Subcutaneous adipose tissue (tissue), 4 donors: Measurements from ENCODE around the gene DDN. TPM values are rescaled to one million over a fixed set of nuclear protein-coding genes. Genes with fewer than 3 reads are reported as not detected.

Experiments used
- CTCF ChIP-seq: fragments of 450-650 bp; IDR thresholded peaks from one replicate; pipeline ENCODE4 v1.5.1; 2016; ENCODE audit warnings: low read depth, mild to moderate bottlenecking, control low read depth, antibody characterized with exemption, moderate library complexity
- total RNA-seq, 4 donors: library from RNA; depleted of rRNA; stranded (reverse); fragments of >200 nt; gene quantifications; one replicate each; pipeline ENCODE4 v1.1.0, GENCODE V29; 2016

DDN gene
- total RNA-seq, 4 donors from 2014 or later = not detected

- TF ChIP-seq CTCF = no peak
Measured at GRCh38 chr12:48957141-48958048, 41.8 kb downstream of the DDN start, which contains the start of gene ARF3. Gene ARF3, minus strand, starts transcription at chr12:48957487. Its CDS starts 16,392 bp downstream, at chr12:48941095.

GRCh38 chr12:48956279-48957140 lies 42.7 kb downstream of the DDN start:
- no peak for TF ChIP-seq CTCF

- no peak for TF ChIP-seq CTCF
Measured at GRCh38 chr12:48954841-48955501, 44.2 kb downstream of the DDN start.

- no peak for TF ChIP-seq CTCF
Measured at GRCh38 chr12:48954061-48954460, 45.1 kb downstream of the DDN start.

GRCh38 chr12:48952691-48953090 lies 46.5 kb downstream of the DDN start:
- no peak for TF ChIP-seq CTCF

GRCh38 chr12:48947727-48948126 lies 51.4 kb downstream of the DDN start:
- no peak for TF ChIP-seq CTCF
